Spleen (tissue), 11 donors: ENCODE results near the gene SLC26A1. TPM values are rescaled to one million over a fixed set of nuclear protein-coding genes. Genes with fewer than 3 reads are reported as not detected.
A peak's percentile ranks its signal among the peaks of the same experiment; 100 is the strongest.

ENCODE experiments used
- DNase-seq: peaks from one replicate; pipeline ENCODE4 v3.0.0-alpha.2; 2020
- H3K27ac ChIP-seq, 8 donors: fragments of 200-600 bp; sonication (generic) in 7 of 8; 1 replicate in 4 of 8; 2 replicates in 4 of 8; pipeline versions ENCODE4 v1.5.0 to v1.8.0; 2016 to 2021; ENCODE audit warnings: inconsistent platforms in 4 of 8, mild to moderate bottlenecking in 4 of 8, moderate library complexity in 1 of 8
- H3K27me3 ChIP-seq, 7 donors: fragments of 200-600 bp; sonication (generic) in 6 of 7; replicated peaks in 1 of 7; 1 replicate in 4 of 7; 2 replicates in 3 of 7; pipeline versions ENCODE4 v1.5.0 to v1.8.0; 2016 to 2021; ENCODE audit warnings: inconsistent platforms in 3 of 7, mild to moderate bottlenecking in 1 of 7
- H3K36me3 ChIP-seq, 6 donors: fragments of 200-600 bp; sonication (generic) in 5 of 6; 1 replicate in 4 of 6; 2 replicates in 2 of 6; pipeline versions ENCODE4 v1.5.0 to v1.8.0; 2016 to 2021; ENCODE audit warnings: inconsistent platforms in 2 of 6
- H3K4me1 ChIP-seq, 6 donors: fragments of 200-600 bp; sonication (generic) in 5 of 6; 1 replicate in 3 of 6; 2 replicates in 3 of 6; pipeline versions ENCODE4 v1.5.0 to v1.8.0; 2016 to 2021; ENCODE audit warnings: inconsistent platforms in 3 of 6
- H3K4me3 ChIP-seq, 8 donors: fragments of 200-600 bp; sonication (generic) in 7 of 8; 1 replicate in 4 of 8; 2 replicates in 4 of 8; pipeline versions ENCODE4 v1.5.0 to v1.8.0; 2016 to 2021; ENCODE audit warnings: inconsistent platforms in 4 of 8, mild to moderate bottlenecking in 4 of 8, moderate library complexity in 2 of 8
- H3K9me3 ChIP-seq, 8 donors: fragments of 200-600 bp; sonication (generic) in 7 of 8; 1 replicate in 4 of 8; 2 replicates in 4 of 8; pipeline versions ENCODE4 v1.5.0 to v1.8.0; 2016 to 2021; ENCODE audit warnings: inconsistent platforms in 4 of 8
- CTCF ChIP-seq, 11 experiments: fragments of 200-600 bp in 7 of 11; fragments of 450-650 bp in 4 of 11; sonication (generic) in 4 of 11; IDR thresholded peaks in 8 of 11; conservative IDR thresholded peaks in 3 of 11; 1 replicate in 7 of 11; 2 replicates in 4 of 11; pipeline versions ENCODE4 v1.4.0 to v1.8.0; 2016 to 2021; ENCODE audit warnings: antibody characterized with exemption in 11 of 11, inconsistent platforms in 4 of 11, mild to moderate bottlenecking in 1 of 11
- POLR2A ChIP-seq, 3 donors: fragments of 450-650 bp; IDR thresholded peaks; one replicate each; pipeline ENCODE4 v1.5.1; 2017; ENCODE audit warnings: antibody characterized with exemption in 3 of 3, mild to moderate bottlenecking in 1 of 3
- POLR2AphosphoS5 ChIP-seq, 3 donors: sonication (generic); formaldehyde crosslinking; IDR thresholded peaks; one replicate each; pipeline ENCODE4 v1.5.1; 2017; ENCODE audit warnings: antibody characterized with exemption in 3 of 3
- WGBS, 5 donors: extraction: QIAGEN DNeasy Blood & Tissue Kit in 3 of 5; methylation state at CpG; one replicate each; pipeline versions ENCODE4 v1.1.5 to v1.1.7; 2013 to 2018; 5-methylcytosine and 5-hydroxymethylcytosine counted together
- intact Hi-C: fragments of 100-400 bp; cut with DNase I; formaldehyde crosslinking; loops from one replicate; pipeline ENCODE4 v1.15.0; 2023; ENCODE audit warnings: low total_unique reads
- polyA plus RNA-seq, 3 donors: library from polyadenylated mRNA; stranded (reverse); fragments of 200-250 nt; gene quantifications; one replicate each; pipeline ENCODE4 v1.2.1, GENCODE V29; 2013
- total RNA-seq, 7 donors: library from RNA; depleted of rRNA in 3 of 7; stranded (reverse); fragments of >200 nt in 3 of 7; fragmentation: NEBNext Ultra II Directional in 4 of 7; extraction: Animal tissue kit (Norgen Biotek cat#: 25700) in 4 of 7; gene quantifications; one replicate each; pipeline versions ENCODE4 v1.1.0 to v1.2.1, GENCODE V29; 2016 to 2021
- donor health status: healthy with polysubstance abuse.
- donor health status: DM: no; HTN: no; CAD: no; lungs with moderate emphysema.
- donor health status: DM: no; HTN: no; CAD: no.
- donor health status: Bipolar disorder and iron deficiency.
- donor health status: healthy.
- donor health status: DM: no; HTN: no; CAD: no.
- donor health status: DM: yes; HTN: yes; CAD: no.

The SLC26A1 gene
- total and polyA plus RNA-seq, 10 donors, result 0.07 to 0.68 (median 0.24) TPM; not detected in 1

- DNase-seq, result no peak
- Histone ChIP-seq H3K4me3 (no peak overlapping the region), H3K4me1 (peaks cover 24 to 71% (median 55%) of the 10 kb centered on the region in 6 donors), H3K27me3 (no peaks in the 10 kb centered on the region), H3K9me3 (no peaks in the 10 kb centered on the region), H3K27ac (no peak overlapping the region), H3K36me3 (peaks cover 0 to 33% (median 16%) of the 10 kb centered on the region in 6 donors)
- TF ChIP-seq POLR2A (IDR thresholded peaks at IDR 0.05) (no peak), POLR2AphosphoS5 (IDR thresholded peaks at IDR 0.05) (no peak), CTCF (IDR thresholded peaks at IDR 0.05 in 8 of 11, conservative IDR thresholded peaks at IDR 0.05 in 3 of 11) (no peak)
- WGBS, 5 donors, result 91 to 94% (median 94%) methylated on average over 21 to 69 of the region's 69 CpGs
- intact Hi-C loops, result loop anchor here (10.0 kb wide), 1 partner anchor 224 kb away; no protein-coding TSS in a partner anchor
Measured at GRCh38 chr4:988726-989721, 4.2 kb downstream of the SLC26A1 start.

- WGBS, 5 donors, result 78 to 86% (median 81%) methylated on average over 27 to 37 of the region's 37 CpGs
Measured at GRCh38 chr4:987624-988513, 5.3 kb downstream of the SLC26A1 start.

GRCh38 chr4:986879-987623 lies 6.2 kb downstream of the SLC26A1 start, which contains the start of gene IDUA:
Gene IDUA (plus strand): TSS chr4:987044. CDS start chr4:987085, 41 bp downstream.
- Histone ChIP-seq H3K4me3 (peak within 1 kb of the TSS; percentile 50 to 93 (median 84)), H3K27me3 (no peaks in the 10 kb centered on the region), H3K9me3 (no peaks in the 10 kb centered on the region), H3K27ac (peak within 1 kb of the TSS; percentile 44 to 90 (median 80)), H3K36me3 (peaks cover 0 to 32% (median 16%) of the 10 kb centered on the region in 6 donors), H3K4me1 (peaks cover 24 to 54% (median 43%) of the 10 kb centered on the region in 6 donors)
- 1 to 5% (median 2%) methylated on average over 4 to 69 of the region's 69 CpGs for WGBS, 5 donors
- intact Hi-C loops, result loop anchor here (10.0 kb wide), 1 partner anchor 222 kb away; no protein-coding TSS in a partner anchor
- peak; percentile 98 for DNase-seq
- peak in 2 of 3 donors; percentile 81 to 87 for TF ChIP-seq POLR2AphosphoS5 (IDR thresholded peaks at IDR 0.05)
- TF ChIP-seq CTCF (IDR thresholded peaks at IDR 0.05 in 8 of 11, conservative IDR thresholded peaks at IDR 0.05 in 3 of 11), result peak; percentile 33 to 82 (median 63)
- TF ChIP-seq POLR2A (IDR thresholded peaks at IDR 0.05), result no peak

More at GRCh38 chr4:987624-988513, 5.3 kb downstream of the SLC26A1 start:
- Histone ChIP-seq H3K9me3 (no peaks in the 10 kb centered on the region), H3K27ac (peak overlapping the region in 7 of 8 donors; percentile 44 to 90 (median 83)), H3K4me1 (peaks cover 24 to 62% (median 48%) of the 10 kb centered on the region in 6 donors), H3K36me3 (peaks cover 0 to 33% (median 16%) of the 10 kb centered on the region in 6 donors), H3K27me3 (no peaks in the 10 kb centered on the region), H3K4me3 (peak overlapping the region; percentile 50 to 93 (median 84))
- DNase-seq, result no peak
- TF ChIP-seq CTCF (IDR thresholded peaks at IDR 0.05 in 8 of 11, conservative IDR thresholded peaks at IDR 0.05 in 3 of 11) (no peak), POLR2A (IDR thresholded peaks at IDR 0.05) (no peak), POLR2AphosphoS5 (IDR thresholded peaks at IDR 0.05) (no peak)
- intact Hi-C loops, result loop anchor here (10.0 kb wide), 1 partner anchor 223 kb away; no protein-coding TSS in a partner anchor
